ENCODE results near the gene CAPN9.
"Not testable (repeated sequence)": the region's sequence is repeated elsewhere in the genome, so short reads cannot be mapped to it uniquely, and the experiment has no call there.

Gene CAPN9

GRCh38 chr1:230766318-230766717 is 19.1 kb downstream of the CAPN9 start:
- Mint-ChIP-seq H3K36me3 (ENCODE audit: low read depth) (no peaks in the 10 kb centered on the region), H3K27ac (no peak overlapping the region), H3K27me3 (ENCODE audit: low read depth, poor library complexity) (peaks cover 15% of the 10 kb centered on the region), H3K9me3 (peaks cover 22% of the 10 kb centered on the region), H3K4me3 (no peak overlapping the region), H3K4me1 (peaks cover 7% of the 10 kb centered on the region)
- no peak for DNase-seq
- TF ChIP-seq, protein P1, sequence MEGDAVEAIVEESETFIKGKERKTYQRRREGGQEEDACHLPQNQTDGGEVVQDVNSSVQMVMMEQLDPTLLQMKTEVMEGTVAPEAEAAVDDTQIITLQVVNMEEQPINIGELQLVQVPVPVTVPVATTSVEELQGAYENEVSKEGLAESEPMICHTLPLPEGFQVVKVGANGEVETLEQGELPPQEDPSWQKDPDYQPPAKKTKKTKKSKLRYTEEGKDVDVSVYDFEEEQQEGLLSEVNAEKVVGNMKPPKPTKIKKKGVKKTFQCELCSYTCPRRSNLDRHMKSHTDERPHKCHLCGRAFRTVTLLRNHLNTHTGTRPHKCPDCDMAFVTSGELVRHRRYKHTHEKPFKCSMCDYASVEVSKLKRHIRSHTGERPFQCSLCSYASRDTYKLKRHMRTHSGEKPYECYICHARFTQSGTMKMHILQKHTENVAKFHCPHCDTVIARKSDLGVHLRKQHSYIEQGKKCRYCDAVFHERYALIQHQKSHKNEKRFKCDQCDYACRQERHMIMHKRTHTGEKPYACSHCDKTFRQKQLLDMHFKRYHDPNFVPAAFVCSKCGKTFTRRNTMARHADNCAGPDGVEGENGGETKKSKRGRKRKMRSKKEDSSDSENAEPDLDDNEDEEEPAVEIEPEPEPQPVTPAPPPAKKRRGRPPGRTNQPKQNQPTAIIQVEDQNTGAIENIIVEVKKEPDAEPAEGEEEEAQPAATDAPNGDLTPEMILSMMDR (IDR thresholded peaks at IDR 0.05) = no peak

GRCh38 chr1:230767859-230768612 is 20.8 kb downstream of the CAPN9 start:
- H3K4me3 Mint-ChIP-seq; H3K27ac Mint-ChIP-seq; H3K4me1 Mint-ChIP-seq; H3K36me3 Mint-ChIP-seq (ENCODE audit: low read depth); DNase-seq; H3K27me3 Mint-ChIP-seq (ENCODE audit: low read depth, poor library complexity): not testable (repeated sequence)
- H3K9me3 Mint-ChIP-seq = peaks cover 22% of the 10 kb centered on the region

DNA sequence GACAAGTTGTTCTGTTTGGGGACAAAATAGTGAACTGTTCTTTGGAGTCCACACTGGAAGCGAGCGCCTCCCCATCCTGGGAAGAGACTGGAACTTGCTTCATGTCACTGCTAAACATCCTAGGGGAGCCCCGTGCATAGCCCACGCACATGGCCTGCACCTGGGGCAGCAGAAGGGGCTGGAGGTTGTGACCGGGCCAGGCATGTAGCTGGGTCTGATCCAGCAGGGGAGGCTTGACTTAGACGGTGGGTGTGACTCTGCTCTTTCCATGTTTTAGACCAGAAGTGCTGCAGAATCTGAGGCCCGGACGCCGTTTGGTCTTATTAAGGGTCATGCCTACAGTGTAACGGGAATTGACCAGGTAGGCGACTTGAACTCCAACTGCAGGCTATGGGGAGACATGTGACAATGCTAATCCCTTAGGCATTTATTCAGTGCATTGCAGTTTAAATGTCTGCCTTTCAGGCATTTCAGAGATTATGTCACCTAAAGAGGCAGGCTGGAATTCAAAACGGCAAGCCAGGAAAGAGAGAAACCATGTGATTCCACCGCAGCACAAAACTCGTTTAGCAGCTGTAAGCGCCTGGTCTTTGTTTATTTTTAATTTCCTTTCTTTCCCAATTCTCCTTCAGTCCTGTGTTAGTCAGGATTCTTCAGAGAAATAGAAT is 21.8 kb downstream of the CAPN9 start:
- TF ChIP-seq, protein P1 (IDR thresholded peaks at IDR 0.05) = no peak
- Mint-ChIP-seq H3K4me1 (peaks cover 11% of the 10 kb centered on the region), H3K9me3 (peaks cover 21% of the 10 kb centered on the region), H3K36me3 (ENCODE audit: low read depth) (no peaks in the 10 kb centered on the region), H3K27me3 (ENCODE audit: low read depth, poor library complexity) (peaks cover 2% of the 10 kb centered on the region), H3K4me3 (no peak overlapping the region), H3K27ac (no peak overlapping the region)
- no peak for DNase-seq

GRCh38 chr1:230770317-230770716 is 23.1 kb downstream of the CAPN9 start:
- no peak overlapping the region for H3K27ac Mint-ChIP-seq
- no peaks in the 10 kb centered on the region for H3K36me3 Mint-ChIP-seq (ENCODE audit: low read depth)
- no peak for DNase-seq
- peaks cover 6% of the 10 kb centered on the region for H3K27me3 Mint-ChIP-seq (ENCODE audit: low read depth, poor library complexity)
- TF ChIP-seq, protein P1 (IDR thresholded peaks at IDR 0.05) = no peak
- H3K9me3 Mint-ChIP-seq = peaks cover 13% of the 10 kb centered on the region
- peaks cover 11% of the 10 kb centered on the region for H3K4me1 Mint-ChIP-seq
- H3K4me3 Mint-ChIP-seq = no peak overlapping the region

DNA sequence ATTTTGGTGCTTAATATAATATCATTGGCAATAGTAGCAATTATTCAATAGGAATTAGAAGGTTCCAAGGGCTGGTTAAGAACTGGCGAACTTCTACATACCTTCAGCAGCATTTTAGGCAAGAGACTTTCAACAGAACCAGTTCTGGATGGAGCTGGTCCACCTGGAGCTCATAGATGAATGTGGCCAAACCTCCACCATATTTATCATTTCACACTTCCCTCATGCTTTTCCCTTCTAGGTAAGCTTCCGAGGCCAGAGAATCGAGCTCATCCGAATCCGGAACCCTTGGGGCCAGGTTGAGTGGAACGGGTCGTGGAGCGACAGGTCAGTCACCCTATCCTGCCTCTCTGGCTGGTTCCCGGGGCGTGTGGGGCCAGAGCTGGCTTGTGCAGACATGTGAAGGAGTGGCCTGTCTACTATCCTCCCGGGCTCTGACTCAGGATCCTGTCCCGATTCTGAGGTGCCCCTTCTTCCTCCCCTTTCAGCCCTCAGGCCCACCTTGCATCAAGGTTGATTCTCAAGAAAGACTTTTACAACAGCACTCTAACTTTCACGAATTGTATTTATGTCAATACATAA is 24.7 kb downstream of the CAPN9 start:
- no peak for DNase-seq
- H3K27ac Mint-ChIP-seq = no peak overlapping the region
- TF ChIP-seq, protein P1 (IDR thresholded peaks at IDR 0.05) = no peak
- no peak overlapping the region for H3K4me3 Mint-ChIP-seq
- H3K27me3 Mint-ChIP-seq (ENCODE audit: low read depth, poor library complexity) = peaks cover 13% of the 10 kb centered on the region
- H3K36me3 Mint-ChIP-seq (ENCODE audit: low read depth) = no peaks in the 10 kb centered on the region
- peaks cover 11% of the 10 kb centered on the region for H3K4me1 Mint-ChIP-seq
- H3K9me3 Mint-ChIP-seq = peaks cover 8% of the 10 kb centered on the region

All from nephron progenitor cell (in vitro differentiated cells).